DOHH2 (cell line): Measurements from ENCODE around the gene MED13.

Source experiments
- H3F3A ChIP-seq: fragments of 200-600 bp; sonication (generic), shearing (Covaris generic); 2 replicates; pipeline ENCODE4 v1.6.0; 2016; ENCODE audit warnings: antibody characterized with exemption, mild to moderate bottlenecking; ENCODE audit not compliant: control insufficient read depth, insufficient read depth
- H3K27ac ChIP-seq: fragments of 200-600 bp; sonication (generic); 2 replicates; pipeline ENCODE4 v1.5.1; 2014; ENCODE audit warnings: low read depth, mild to moderate bottlenecking, low read length, moderate library complexity
- H3K27me3 ChIP-seq: fragments of 200-600 bp; sonication (generic); 2 replicates; pipeline ENCODE4 v1.6.1; 2014; ENCODE audit warnings: mild to moderate bottlenecking, low read length, mixed read lengths; ENCODE audit not compliant: control insufficient read depth
- H3K36me3 ChIP-seq: fragments of 200-600 bp; sonication (generic); 2 replicates; pipeline ENCODE4 v1.6.1; 2014; ENCODE audit warnings: mild to moderate bottlenecking, low read length, moderate library complexity, mixed read lengths; ENCODE audit not compliant: control insufficient read depth
- H3K4me1 ChIP-seq: fragments of 200-600 bp; sonication (generic); 2 replicates; pipeline ENCODE4 v1.6.1; 2014; ENCODE audit warnings: mild to moderate bottlenecking, low read length, mixed read lengths; ENCODE audit not compliant: control insufficient read depth
- H3K4me2 ChIP-seq: fragments of 200-600 bp; sonication (generic); 2 replicates; pipeline ENCODE4 v1.6.0; 2014; ENCODE audit warnings: mild to moderate bottlenecking, low read length, moderate library complexity
- H3K4me3 ChIP-seq: fragments of 200-600 bp; sonication (generic); 2 replicates; pipeline ENCODE4 v1.5.1; 2014; ENCODE audit warnings: mild to moderate bottlenecking, low read length, mixed read lengths
- H3K79me2 ChIP-seq: fragments of 200-600 bp; sonication (generic); 2 replicates; pipeline ENCODE4 v1.6.1; 2014; ENCODE audit warnings: mild to moderate bottlenecking, low read length, mixed read lengths; ENCODE audit not compliant: control insufficient read depth
- H3K9me2 ChIP-seq: fragments of 200-600 bp; sonication (generic); replicated peaks from 2 replicates; pipeline ENCODE4 v1.6.1; 2014; ENCODE audit warnings: mild to moderate bottlenecking, low read length, mixed read lengths; ENCODE audit not compliant: control insufficient read depth
- H3K9me3 ChIP-seq: fragments of 200-600 bp; sonication (generic); 2 replicates; pipeline ENCODE4 v1.6.1; 2014; ENCODE audit warnings: antibody characterized with exemption, low read length, mixed read lengths; ENCODE audit not compliant: control insufficient read depth, insufficient read depth
- H4K20me1 ChIP-seq: fragments of 200-600 bp; sonication (generic); 2 replicates; pipeline ENCODE4 v1.6.0; 2014; ENCODE audit warnings: low read depth, mild to moderate bottlenecking, antibody characterized with exemption, low read length, moderate library complexity; ENCODE audit not compliant: control insufficient read depth, insufficient read depth
- EZH2phosphoT487 ChIP-seq: fragments of 200-600 bp; sonication (generic); IDR thresholded peaks from 2 replicates; pipeline ENCODE4 v1.6.1; 2017; ENCODE audit warnings: borderline replicate concordance, mild to moderate bottlenecking, antibody characterized with exemption, low read length, moderate library complexity, mixed read lengths
- TF ChIP-seq, protein P1 (sequence below): fragments of 200-600 bp; sonication (generic); IDR thresholded peaks from one replicate; pipeline ENCODE4 v1.5.1; 2014; ENCODE audit warnings: antibody characterized with exemption, mild to moderate bottlenecking, low read depth, low read length; ENCODE audit not compliant: poor library complexity, severe bottlenecking

Gene MED13

DNA sequence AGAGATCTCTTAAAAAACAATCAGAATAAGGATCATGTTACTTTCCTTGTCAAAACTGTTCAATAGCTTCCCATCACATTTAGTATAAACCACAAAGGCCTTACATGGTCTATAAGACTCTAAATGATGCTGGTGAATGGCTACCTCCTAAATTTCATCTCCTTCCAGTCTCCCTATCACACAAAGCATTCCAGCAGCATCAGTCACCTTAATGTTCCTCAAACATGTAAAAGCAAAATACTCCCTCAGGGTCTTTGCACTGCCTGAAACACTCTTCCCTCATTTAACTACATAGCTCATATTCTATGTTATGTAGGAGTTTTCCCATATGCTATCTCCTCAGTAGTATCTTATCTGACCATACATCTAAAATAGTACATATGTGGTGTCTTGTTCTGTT is 83.8 kb downstream of the MED13 start:
- no peak overlapping the region for H3K27ac ChIP-seq

DNA sequence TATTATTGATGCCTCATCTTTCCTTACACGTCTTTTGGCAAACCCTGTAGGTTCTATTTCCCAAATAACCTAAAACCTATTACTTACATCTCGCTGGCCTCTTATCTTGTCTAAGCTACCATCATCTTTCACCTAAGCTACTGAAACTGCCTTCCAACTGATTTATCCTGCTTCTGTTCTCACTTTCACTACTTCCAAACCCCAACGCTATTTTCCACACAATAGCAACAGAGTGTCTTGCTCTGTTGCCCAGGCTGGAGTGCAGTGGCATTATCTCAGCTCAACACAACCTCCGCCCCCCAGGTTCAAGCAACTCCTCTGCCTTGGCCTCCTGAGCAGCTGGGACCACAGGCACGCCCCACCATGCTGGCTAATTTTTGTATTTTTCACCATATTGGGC is 84.5 kb downstream of the MED13 start:
- Histone ChIP-seq H3K36me3 (peaks cover 81% of the 10 kb centered on the region), H3K79me2 (peaks cover 49% of the 10 kb centered on the region), H3K4me3 (no peak overlapping the region)

More for the DNA sequence above, 83.8 kb downstream of the MED13 start:
- no peak overlapping the region for H3K4me2 ChIP-seq
- TF ChIP-seq, protein P1, sequence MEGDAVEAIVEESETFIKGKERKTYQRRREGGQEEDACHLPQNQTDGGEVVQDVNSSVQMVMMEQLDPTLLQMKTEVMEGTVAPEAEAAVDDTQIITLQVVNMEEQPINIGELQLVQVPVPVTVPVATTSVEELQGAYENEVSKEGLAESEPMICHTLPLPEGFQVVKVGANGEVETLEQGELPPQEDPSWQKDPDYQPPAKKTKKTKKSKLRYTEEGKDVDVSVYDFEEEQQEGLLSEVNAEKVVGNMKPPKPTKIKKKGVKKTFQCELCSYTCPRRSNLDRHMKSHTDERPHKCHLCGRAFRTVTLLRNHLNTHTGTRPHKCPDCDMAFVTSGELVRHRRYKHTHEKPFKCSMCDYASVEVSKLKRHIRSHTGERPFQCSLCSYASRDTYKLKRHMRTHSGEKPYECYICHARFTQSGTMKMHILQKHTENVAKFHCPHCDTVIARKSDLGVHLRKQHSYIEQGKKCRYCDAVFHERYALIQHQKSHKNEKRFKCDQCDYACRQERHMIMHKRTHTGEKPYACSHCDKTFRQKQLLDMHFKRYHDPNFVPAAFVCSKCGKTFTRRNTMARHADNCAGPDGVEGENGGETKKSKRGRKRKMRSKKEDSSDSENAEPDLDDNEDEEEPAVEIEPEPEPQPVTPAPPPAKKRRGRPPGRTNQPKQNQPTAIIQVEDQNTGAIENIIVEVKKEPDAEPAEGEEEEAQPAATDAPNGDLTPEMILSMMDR: no peak
- no peaks in the 10 kb centered on the region for H3K4me1 ChIP-seq
- H3K9me2 ChIP-seq: no peaks in the 10 kb centered on the region
- H3K79me2 ChIP-seq: peaks cover 45% of the 10 kb centered on the region
- H4K20me1 ChIP-seq: no peaks in the 10 kb centered on the region
- no peaks in the 10 kb centered on the region for H3K9me3 ChIP-seq
- H3K27me3 ChIP-seq: no peaks in the 10 kb centered on the region
- H3K4me3 ChIP-seq: no peak overlapping the region
- H3F3A ChIP-seq: no peaks in the 10 kb centered on the region
- H3K36me3 ChIP-seq: peaks cover 85% of the 10 kb centered on the region

DNA sequence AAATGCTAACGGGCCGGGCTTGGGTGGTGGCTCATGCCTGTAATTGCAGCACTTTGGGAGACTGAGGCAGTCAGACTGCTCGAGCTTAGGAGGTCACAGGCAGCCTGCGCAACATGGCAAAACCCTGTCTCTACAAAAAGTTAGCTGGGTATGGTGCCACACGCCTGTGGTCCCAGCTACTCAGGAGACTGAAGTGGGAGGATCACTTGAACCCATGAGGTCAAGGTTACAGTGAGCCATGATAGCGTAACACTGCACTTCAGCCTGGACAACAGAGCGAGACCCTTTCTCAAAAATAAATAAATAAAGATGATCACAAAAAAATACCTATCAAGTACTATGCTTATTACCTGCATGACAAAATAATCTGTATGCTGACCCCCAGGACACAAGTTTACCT is 91.0 kb downstream of the MED13 start:
- peaks cover 2% of the 10 kb centered on the region; the same call in 1 of the 2 replicates for H3F3A ChIP-seq
- no peaks in the 10 kb centered on the region for H4K20me1 ChIP-seq
- no peaks in the 10 kb centered on the region for H3K9me2 ChIP-seq
- TF ChIP-seq, protein P1: no peak
- no peak for TF ChIP-seq EZH2phosphoT487
- peaks cover 45% of the 10 kb centered on the region for H3K79me2 ChIP-seq
- H3K27ac ChIP-seq: no peak overlapping the region
- no peaks in the 10 kb centered on the region for H3K4me1 ChIP-seq
- H3K9me3 ChIP-seq: no peaks in the 10 kb centered on the region
- H3K36me3 ChIP-seq: peaks cover 62% of the 10 kb centered on the region
- no peak overlapping the region for H3K4me3 ChIP-seq
- H3K4me2 ChIP-seq: no peak overlapping the region
- H3K27me3 ChIP-seq: no peaks in the 10 kb centered on the region

More for the DNA sequence above, 84.5 kb downstream of the MED13 start:
- Histone ChIP-seq H3F3A (no peaks in the 10 kb centered on the region), H3K27ac (no peak overlapping the region), H3K4me1 (no peaks in the 10 kb centered on the region), H3K9me3 (no peaks in the 10 kb centered on the region), H3K9me2 (no peaks in the 10 kb centered on the region), H3K27me3 (no peaks in the 10 kb centered on the region), H3K4me2 (no peak overlapping the region), H4K20me1 (no peaks in the 10 kb centered on the region)
- no peak for TF ChIP-seq EZH2phosphoT487
- TF ChIP-seq, protein P1: no peak

- TF ChIP-seq, protein P1: no peak
- no peak for TF ChIP-seq EZH2phosphoT487
- Histone ChIP-seq H3K4me1 (no peaks in the 10 kb centered on the region), H3F3A (peaks cover 2% of the 10 kb centered on the region; the same call in 1 of the 2 replicates), H3K4me3 (no peak overlapping the region), H3K27ac (no peak overlapping the region), H3K4me2 (no peak overlapping the region), H3K27me3 (no peaks in the 10 kb centered on the region), H4K20me1 (no peaks in the 10 kb centered on the region), H3K9me3 (no peaks in the 10 kb centered on the region), H3K36me3 (peaks cover 65% of the 10 kb centered on the region), H3K79me2 (peaks cover 32% of the 10 kb centered on the region), H3K9me2 (no peaks in the 10 kb centered on the region)
Measured at GRCh38 chr17:61972311-61972710, 92.8 kb downstream of the MED13 start.
